Esophagus muscularis mucosa (tissue), 3 donors: ENCODE measurements around the gene SLC35F4.

ENCODE experiments used
- CTCF ChIP-seq, 3 experiments: fragments of 200-600 bp in 2 of 3; fragments of 450-650 bp in 1 of 3; sonication (generic) in 2 of 3; IDR thresholded peaks; one replicate each; pipeline ENCODE4 v1.5.1; 2017 to 2019; ENCODE audit warnings: antibody characterized with exemption in 3 of 3, mild to moderate bottlenecking in 2 of 3, moderate library complexity in 1 of 3
- POLR2A ChIP-seq: fragments of 450-650 bp; IDR thresholded peaks from one replicate; pipeline ENCODE4 v1.6.1; 2017; ENCODE audit warnings: antibody characterized with exemption, moderate library complexity, mild to moderate bottlenecking, low read depth
- POLR2AphosphoS5 ChIP-seq, 2 donors: sonication (generic); formaldehyde crosslinking; IDR thresholded peaks; one replicate each; pipeline ENCODE4 v1.6.1; 2017; ENCODE audit warnings: antibody characterized with exemption in 2 of 2

- TF ChIP-seq CTCF (IDR thresholded peaks at IDR 0.05) = no peak
- TF ChIP-seq POLR2AphosphoS5 (IDR thresholded peaks at IDR 0.05) = no peak
- TF ChIP-seq POLR2A = no peak
Measured at GRCh38 chr14:57714487-57714931, 151.4 kb downstream of the SLC35F4 start.
